GM12872 (cell line): ENCODE data around the gene MLX.

Source experiments
- CTCF ChIP-seq: IDR thresholded peaks from 3 replicates; pipeline ENCODE4 v1.5.1; 2011; ENCODE audit warnings: low read depth, mild to moderate bottlenecking, low read length, moderate library complexity; ENCODE audit not compliant: insufficient read depth

The MLX gene

GRCh38 chr17:42579794-42580551 lies 13.1 kb downstream of the MLX start:
- no peak for TF ChIP-seq CTCF

DNA sequence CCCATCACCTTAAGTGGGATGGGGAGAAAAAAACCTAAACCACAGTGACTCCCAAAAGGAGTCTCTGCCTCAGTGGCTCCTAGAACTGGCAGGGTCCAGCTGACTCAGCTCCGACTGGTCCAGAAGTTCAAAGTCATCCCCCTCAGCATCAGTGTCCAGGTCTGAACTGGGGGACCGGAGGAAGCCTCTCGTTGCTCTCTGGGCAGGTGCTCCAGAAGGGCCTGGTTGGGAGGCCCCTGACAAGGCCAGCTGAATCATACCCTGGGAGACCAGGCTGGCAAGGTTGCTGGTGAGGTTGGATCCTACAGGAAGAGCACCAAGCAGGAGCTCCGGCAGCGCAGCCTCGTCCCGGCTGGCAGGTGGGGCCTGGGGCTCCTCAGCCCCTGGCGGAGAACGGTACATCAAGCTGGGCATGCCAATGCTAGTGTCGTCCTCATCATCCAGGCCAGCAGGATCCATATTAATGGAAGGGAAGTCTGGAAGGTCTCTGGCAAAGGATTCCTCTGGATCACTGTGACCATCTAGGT lies 14.9 kb downstream of the MLX start:
- no peak for TF ChIP-seq CTCF

GRCh38 chr17:42584880-42585279 lies 18.0 kb downstream of the MLX start:
- no peak for TF ChIP-seq CTCF

- no peak for TF ChIP-seq CTCF
Measured at GRCh38 chr17:42585353-42585752, 18.5 kb downstream of the MLX start.

GRCh38 chr17:42586514-42587230 lies 19.8 kb downstream of the MLX start:
- TF ChIP-seq CTCF, result no peak

DNA sequence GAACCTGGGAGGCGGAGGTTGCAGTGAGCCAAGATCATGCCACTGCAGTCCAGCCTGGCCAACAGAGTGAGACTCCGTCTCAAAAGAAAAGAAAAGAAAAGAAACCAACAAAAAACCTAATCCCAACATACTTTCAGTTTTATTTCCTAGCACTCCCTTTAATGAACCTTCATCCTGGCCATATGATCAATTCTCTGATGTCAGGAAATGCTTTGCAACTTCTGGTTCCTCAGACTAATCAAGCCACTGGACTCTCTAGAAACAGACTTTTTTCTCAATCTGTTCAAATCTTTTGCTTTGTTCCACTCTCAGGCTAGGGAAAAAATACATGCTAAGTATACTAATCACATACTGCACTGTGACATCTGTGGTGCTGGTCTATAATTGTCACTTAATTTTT lies 24.0 kb downstream of the MLX start:
- TF ChIP-seq CTCF, result no peak

DNA sequence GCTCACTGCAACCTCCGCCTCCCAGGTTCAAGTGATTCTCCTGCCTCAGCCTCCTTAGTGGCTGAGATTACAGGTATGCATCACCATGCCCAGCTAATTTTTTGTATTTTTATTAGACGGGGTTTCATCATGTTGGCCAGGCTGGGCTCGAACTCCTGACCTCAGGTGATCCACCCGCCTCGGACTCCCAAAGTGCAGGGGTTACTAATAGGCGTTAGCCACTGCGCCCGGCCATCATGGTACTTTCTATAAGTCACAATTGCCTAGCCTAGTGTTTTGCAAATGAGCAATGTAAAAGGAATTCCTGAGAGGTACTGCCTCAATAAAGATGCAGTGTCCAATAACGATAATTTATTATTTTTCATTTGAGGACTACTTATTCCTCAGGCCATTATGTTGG lies 24.5 kb downstream of the MLX start:
- TF ChIP-seq CTCF, result no peak
